Calu3 (cell line): ENCODE results near the gene GCNT1. TPM values are rescaled to one million over a fixed set of nuclear protein-coding genes. Genes with fewer than 3 reads are reported as not detected.

Experiments
- BruUV-seq: library from RNA; stranded (reverse); fragments of 400-500 nt; replicated peaks from 2 replicates; lab custom pipeline; 2021; lab: Mats Ljungman, UMichigan
- CTCF ChIA-PET: fragments of 300-600 bp; sonication (Branson Sonifier 250); formaldehyde crosslinking; loops from one replicate; lab custom pipeline; 2022; ENCODE audit warnings: antibody characterized with exemption; lab: Charles Lee
- DNase-seq: peaks from one replicate; pipeline ENCODE4 v3.0.0; 2022
- H3K27ac Mint-ChIP-seq: one replicate; pipeline ENCODE4 v1.8.0; 2022; ENCODE audit warnings: mixed read lengths; ENCODE audit not compliant: unreplicated experiment
- H3K27me3 Mint-ChIP-seq: one replicate; pipeline ENCODE4 v1.8.0; 2022; ENCODE audit warnings: mixed read lengths; ENCODE audit not compliant: unreplicated experiment
- H3K36me3 Mint-ChIP-seq: one replicate; pipeline ENCODE4 v1.8.0; 2022; ENCODE audit warnings: mild to moderate bottlenecking, moderate library complexity, mixed read lengths; ENCODE audit not compliant: insufficient read depth, unreplicated experiment
- H3K4me1 Mint-ChIP-seq: one replicate; pipeline ENCODE4 v1.8.0; 2022; ENCODE audit warnings: mild to moderate bottlenecking, low read depth, mixed read lengths; ENCODE audit not compliant: unreplicated experiment
- H3K4me3 Mint-ChIP-seq: one replicate; pipeline ENCODE4 v1.8.0; 2022; ENCODE audit warnings: mild to moderate bottlenecking, low read depth, moderate library complexity, mixed read lengths; ENCODE audit not compliant: unreplicated experiment
- H3K9me3 Mint-ChIP-seq: one replicate; pipeline ENCODE4 v1.8.0; 2022; ENCODE audit warnings: low read depth, mixed read lengths; ENCODE audit not compliant: unreplicated experiment
- CTCF ChIP-seq: fragments of 200-600 bp; IDR thresholded peaks from one replicate; pipeline ENCODE4 v1.8.0; 2022; ENCODE audit warnings: antibody characterized with exemption; ENCODE audit not compliant: unreplicated experiment
- intact Hi-C: fragments of 100-400 bp; cut with micrococcal nuclease; formaldehyde crosslinking; loops from one replicate; pipeline ENCODE4 v1.10.0; 2022; ENCODE audit not compliant: unreplicated experiment
- total RNA-seq: library from RNA; stranded (reverse); gene quantifications from 2 replicates; pipeline ENCODE4 v1.2.3, GENCODE V29; 2022

GCNT1 gene
- total RNA-seq, 1 experiment from 2014 or later: 7.9 TPM

DNA sequence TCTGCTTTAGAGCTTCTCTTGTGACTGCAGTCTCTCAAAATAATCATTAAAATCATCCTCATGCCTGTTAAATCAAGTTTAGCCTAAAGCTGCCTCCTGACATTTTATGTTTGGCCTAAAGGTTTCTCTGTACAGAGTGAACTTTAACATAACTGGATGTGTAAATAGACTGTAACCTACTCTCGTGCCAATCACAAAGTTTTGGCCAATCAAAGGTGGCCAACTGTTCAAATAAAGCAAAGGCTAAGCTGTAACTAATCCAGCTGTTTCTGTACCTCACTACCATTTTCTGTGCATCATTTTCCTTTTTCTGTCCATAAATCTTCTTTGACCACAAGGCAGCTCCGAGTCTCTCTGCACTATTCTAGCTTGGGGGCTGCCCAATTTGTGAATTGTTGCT, 86.2 kb downstream of the GCNT1 start:
- Mint-ChIP-seq H3K4me1 (no peaks in the 10 kb centered on the region), H3K36me3 (no peaks in the 10 kb centered on the region), H3K27me3 (peaks cover 7% of the 10 kb centered on the region), H3K27ac (no peak overlapping the region), H3K4me3 (no peak overlapping the region), H3K9me3 (no peaks in the 10 kb centered on the region)
- no peak for DNase-seq
- no TSS peak for BruUV-seq
- TF ChIP-seq CTCF: no peak
- intact Hi-C loops: no loop called here
- CTCF ChIA-PET: no interaction called here

DNA sequence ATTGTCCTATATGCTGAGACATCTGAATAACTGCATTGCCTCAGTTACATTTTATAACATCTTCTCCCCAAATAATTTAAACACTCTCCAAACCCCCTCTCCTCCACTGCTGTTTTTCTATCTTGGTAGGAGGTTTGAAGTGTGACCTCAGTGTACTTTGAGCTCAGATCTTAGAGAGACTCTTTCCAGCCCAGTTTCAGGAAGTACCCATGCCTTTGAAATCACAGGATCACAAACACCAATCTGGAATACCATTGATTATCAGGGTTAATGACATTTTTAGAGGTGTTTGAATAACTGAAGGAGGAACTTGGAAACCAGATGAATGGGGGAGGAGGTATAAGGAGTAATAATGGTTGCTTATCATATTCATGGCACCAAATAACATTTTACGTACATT, 93.2 kb downstream of the GCNT1 start:
- no peak for TF ChIP-seq CTCF
- intact Hi-C loops: no loop called here
- no peak overlapping the region for H3K27ac Mint-ChIP-seq
- H3K4me1 Mint-ChIP-seq: no peaks in the 10 kb centered on the region
- CTCF ChIA-PET: no interaction called here
- no TSS peak for BruUV-seq
- H3K9me3 Mint-ChIP-seq: no peaks in the 10 kb centered on the region
- no peak for DNase-seq
- H3K36me3 Mint-ChIP-seq: no peaks in the 10 kb centered on the region
- H3K4me3 Mint-ChIP-seq: no peak overlapping the region
- H3K27me3 Mint-ChIP-seq: peaks cover 9% of the 10 kb centered on the region

- CTCF ChIA-PET: no interaction called here
- Mint-ChIP-seq H3K27ac (no peak overlapping the region), H3K9me3 (no peaks in the 10 kb centered on the region), H3K36me3 (no peaks in the 10 kb centered on the region), H3K4me1 (no peaks in the 10 kb centered on the region), H3K27me3 (peaks cover 9% of the 10 kb centered on the region), H3K4me3 (no peak overlapping the region)
- DNase-seq: no peak
- no peak for TF ChIP-seq CTCF
- BruUV-seq: no TSS peak
- intact Hi-C loops: no loop called here
Observed at GRCh38 chr9:76552751-76553455, 93.9 kb downstream of the GCNT1 start.

- BruUV-seq: no TSS peak
- DNase-seq: no peak
- peaks cover 9% of the 10 kb centered on the region for H3K27me3 Mint-ChIP-seq
- no peak overlapping the region for H3K27ac Mint-ChIP-seq
- H3K4me3 Mint-ChIP-seq: no peak overlapping the region
- intact Hi-C loops: no loop called here
- CTCF ChIA-PET: no interaction called here
- no peaks in the 10 kb centered on the region for H3K4me1 Mint-ChIP-seq
- no peak for TF ChIP-seq CTCF
- H3K9me3 Mint-ChIP-seq: no peaks in the 10 kb centered on the region
- no peaks in the 10 kb centered on the region for H3K36me3 Mint-ChIP-seq
Observed at GRCh38 chr9:76553680-76554079, 94.7 kb downstream of the GCNT1 start.

Other genes starting within 250 kb of the GCNT1 start
- 13.0 and 14.0 TPM in 2 replicates for gene RFK, start 64.8 kb upstream of the GCNT1 start, total RNA-seq